GM04503 (cell line): Measurements from ENCODE around the gene SERPINA9.
"Not testable (repeated sequence)": the region's sequence is repeated elsewhere in the genome, so short reads cannot be mapped to it uniquely, and the experiment has no call there.

Experiments used
- DNase-seq: peaks from one replicate; pipeline ENCODE4 v3.0.0-alpha.2; 2012; ENCODE audit warnings: low read depth

Gene SERPINA9

DNA sequence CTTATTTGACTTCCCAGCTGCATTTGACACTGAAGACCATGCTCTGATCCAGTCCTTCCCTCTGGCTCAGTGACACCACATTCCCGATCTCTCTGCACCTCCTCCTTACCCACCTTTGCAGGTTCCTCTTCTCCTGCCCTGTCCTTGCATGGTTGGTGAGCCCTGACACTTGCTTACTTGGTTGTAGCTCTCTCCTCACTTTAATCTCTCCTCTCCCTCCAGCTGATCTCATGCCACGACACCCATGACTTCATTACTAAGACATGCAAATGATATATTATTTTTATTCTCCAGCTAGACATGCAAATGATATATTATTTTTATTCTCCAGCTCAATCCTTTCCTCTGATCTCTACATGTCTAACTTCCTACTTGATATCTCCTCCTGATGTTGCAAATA lies at the start of gene SERPINA9:
Gene SERPINA9 (minus strand): TSS at position 175 of the 400 bp plus-strand sequence. CDS start 6,357 bp downstream, outside the sequence.
- no peak for DNase-seq

- no peak for DNase-seq
Observed at GRCh38 chr14:94524093-94524492, 48.1 kb upstream of the SERPINA9 start.

DNA sequence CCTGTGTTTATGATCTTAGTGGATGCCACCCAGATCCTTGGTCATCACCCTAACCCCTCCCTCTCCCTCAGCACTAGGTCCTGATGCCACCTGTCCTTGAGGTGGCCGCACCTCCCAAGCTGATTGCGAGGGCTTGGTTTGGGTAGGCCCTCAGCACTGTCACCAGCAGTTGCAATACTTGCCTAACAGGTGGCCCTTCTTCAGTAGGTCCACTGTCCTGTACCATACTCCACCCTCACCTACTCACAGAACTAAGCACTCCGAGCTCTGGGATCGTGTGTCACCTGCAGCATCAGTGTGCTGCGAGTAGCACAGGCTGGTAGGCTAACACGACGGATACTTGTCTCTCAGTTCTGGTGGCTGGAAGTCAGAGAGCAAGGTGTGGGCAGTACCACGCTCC lies 47.3 kb upstream of the SERPINA9 start:
- DNase-seq = no peak

GRCh38 chr14:94522115-94522724 lies 46.2 kb upstream of the SERPINA9 start:
- DNase-seq = no peak

DNA sequence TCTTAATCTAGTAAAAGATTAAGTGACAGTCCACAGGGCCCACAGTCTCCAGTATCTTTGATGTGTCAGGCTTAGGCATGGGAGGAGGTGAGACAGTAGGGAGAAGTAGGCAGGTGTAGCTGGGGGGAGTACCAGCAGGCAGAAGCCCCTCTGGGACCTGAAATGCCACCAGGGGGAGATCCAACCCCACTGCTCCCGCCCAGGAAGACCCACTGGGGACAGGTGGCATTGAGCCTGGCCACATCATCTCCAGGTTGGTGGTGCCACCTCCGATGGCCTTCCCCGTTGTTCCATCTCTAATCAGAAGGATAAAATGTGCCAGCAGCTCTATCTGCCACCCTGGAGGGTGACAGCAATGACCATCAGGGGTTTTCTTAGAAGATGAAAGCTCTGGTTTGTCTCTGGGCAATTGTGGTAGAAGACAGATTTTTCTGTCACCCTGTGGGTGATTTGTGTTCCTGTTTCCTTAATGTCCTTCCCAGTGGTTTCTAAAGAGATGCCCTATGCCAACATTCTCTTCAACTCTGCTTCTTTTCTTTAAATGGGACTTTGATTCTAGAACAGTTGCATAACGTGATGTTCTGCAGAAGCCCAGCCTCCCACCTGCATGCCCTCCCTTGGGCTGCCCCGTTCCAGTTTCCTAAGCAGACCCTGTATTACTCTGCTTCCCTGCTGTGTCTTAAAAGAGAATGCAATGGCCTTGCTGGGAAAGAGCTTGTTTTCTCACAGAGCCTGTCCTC lies 45.5 kb upstream of the SERPINA9 start:
- DNase-seq = no peak

GRCh38 chr14:94517641-94518257 lies 41.8 kb upstream of the SERPINA9 start:
- no peak for DNase-seq

- no peak for DNase-seq
Observed at GRCh38 chr14:94517248-94517640, 41.2 kb upstream of the SERPINA9 start.

- no peak for DNase-seq
Observed at GRCh38 chr14:94515856-94516255, 39.9 kb upstream of the SERPINA9 start.

DNA sequence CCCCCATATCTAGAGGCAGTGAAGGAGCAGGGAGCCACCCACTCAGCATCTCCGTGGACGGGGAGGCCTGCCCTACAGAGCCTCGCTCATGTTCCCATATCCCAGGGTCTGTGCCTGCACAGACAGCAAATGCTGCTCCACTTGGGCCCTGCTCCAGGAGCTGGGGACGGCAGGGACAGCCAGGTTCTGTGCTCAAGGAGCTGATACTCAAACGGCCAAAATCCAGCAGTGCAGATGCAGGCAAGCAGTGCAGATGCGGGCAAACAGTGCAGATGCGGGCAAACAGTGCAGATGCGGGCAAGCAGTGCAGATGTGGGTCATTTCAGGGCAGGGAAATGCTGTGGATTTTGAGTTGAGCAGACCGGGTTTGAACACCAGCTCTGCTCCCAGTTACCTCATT lies 39.4 kb upstream of the SERPINA9 start:
- no peak for DNase-seq

GRCh38 chr14:94514351-94514750 lies 38.4 kb upstream of the SERPINA9 start:
- no peak for DNase-seq

GRCh38 chr14:94510481-94510880 lies 34.5 kb upstream of the SERPINA9 start:
- DNase-seq = not testable (repeated sequence)

- no peak for DNase-seq
Observed at GRCh38 chr14:94509356-94509755, 33.4 kb upstream of the SERPINA9 start, which contains the start of gene SERPINA12. Gene SERPINA12 (minus strand): TSS chr14:94509469. CDS start chr14:94498397, 11,072 bp downstream.

DNA sequence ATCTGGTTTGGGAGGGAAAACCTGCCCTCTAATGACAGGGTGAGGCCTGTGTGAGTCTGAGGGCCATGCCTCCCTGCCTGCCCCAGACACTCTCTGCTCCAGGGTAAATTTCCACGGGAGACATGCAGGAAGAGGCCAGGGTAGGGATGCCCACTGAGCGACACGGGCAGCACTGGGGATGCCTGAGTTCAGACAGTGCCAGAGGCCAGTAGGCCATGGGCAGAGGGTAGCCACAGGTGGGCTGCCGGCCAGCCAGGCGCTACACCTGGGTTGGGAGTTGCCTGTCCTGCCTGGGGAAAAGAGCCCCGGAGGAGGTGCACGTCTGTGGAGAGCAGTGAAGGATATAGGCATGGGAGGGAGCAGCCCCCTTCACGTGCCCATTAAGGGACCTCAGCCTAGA lies 29.6 kb upstream of the SERPINA9 start:
- DNase-seq = no peak

DNA sequence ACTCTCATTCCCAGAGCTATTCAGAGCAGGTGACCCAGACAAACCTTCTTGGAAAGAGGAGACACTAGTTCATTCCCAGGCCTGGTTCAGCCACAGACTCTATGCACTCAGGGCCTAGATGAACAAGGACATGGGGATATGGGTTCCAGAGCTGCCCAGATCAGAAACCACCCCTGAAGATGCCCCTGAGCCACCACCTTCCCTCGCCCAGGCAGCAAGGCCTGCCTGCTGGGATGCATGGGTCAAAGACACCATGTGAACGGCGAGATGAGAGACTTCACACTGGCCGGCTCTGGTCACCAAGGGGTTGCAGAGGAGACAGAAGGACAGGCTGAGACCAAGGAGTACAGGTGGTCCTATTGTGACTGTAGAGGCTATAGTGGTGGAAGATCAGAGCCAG lies 29.2 kb upstream of the SERPINA9 start:
- DNase-seq = no peak

GRCh38 chr14:94501588-94502516 lies 25.9 kb upstream of the SERPINA9 start:
- DNase-seq = no peak

- no peak for DNase-seq
Observed at GRCh38 chr14:94500264-94500663, 24.3 kb upstream of the SERPINA9 start.

- DNase-seq = no peak
Observed at GRCh38 chr14:94499673-94500072, 23.7 kb upstream of the SERPINA9 start.

GRCh38 chr14:94498215-94498614 lies 22.2 kb upstream of the SERPINA9 start:
- DNase-seq = no peak

DNA sequence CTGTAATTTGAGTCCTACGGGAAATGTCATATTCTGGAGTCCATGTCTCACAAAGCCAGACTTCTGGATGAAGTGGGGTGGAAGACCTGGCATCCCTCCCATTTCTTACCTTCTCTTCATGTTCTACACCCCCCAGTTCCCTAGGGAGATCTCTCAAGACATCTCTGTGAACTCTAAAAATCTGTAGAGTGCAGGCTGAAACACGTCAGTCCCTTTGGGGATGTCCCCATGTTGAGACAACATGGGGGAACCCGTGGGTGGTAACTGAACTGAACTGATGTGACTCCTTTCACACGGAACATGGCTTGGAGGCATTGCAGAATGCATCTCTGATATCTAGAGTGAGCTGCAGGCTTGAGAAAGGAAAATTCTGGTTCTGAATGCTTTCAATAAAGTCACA lies 18.1 kb upstream of the SERPINA9 start:
- no peak for DNase-seq

DNA sequence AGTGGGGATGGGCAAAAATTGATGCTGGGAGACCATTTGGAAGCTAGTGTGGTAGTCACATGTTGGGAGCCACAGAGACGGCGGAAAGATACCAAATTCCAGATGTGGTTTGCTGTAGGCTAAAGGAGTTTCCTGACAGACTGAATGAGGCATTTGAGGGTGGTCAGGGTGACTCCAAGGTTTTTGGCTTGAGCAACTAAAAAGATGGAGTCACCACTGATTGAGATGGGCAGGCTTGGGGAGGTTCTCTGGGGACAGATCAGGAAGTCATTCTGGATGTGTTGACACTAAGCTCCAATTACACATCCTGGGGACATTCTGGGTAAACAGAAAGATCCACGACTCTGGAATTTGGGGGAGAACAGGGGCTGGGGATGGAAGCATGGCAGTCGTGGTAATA lies 15.5 kb upstream of the SERPINA9 start:
- no peak for DNase-seq

GRCh38 chr14:94489336-94489735 lies 13.3 kb upstream of the SERPINA9 start:
- DNase-seq = no peak

DNA sequence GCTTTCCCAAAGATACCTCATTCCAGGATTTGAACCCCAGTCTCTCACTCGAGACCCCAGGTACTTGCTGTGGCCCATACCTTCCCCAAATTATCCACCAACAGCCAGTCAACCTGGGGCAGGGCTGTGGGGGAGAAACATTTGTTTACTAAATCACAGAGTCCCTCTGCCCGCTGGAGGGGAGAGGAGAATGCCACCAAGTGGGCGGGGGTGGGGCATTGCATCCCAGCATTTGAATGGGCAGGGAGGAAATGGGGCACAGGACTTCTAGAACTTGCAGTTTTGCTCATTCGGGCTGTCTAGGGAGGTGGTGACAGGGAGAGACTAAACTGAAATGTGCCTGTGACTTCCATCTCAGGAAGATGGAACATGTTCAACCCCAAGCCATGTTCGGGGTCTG lies 10.9 kb upstream of the SERPINA9 start:
- no peak for DNase-seq
